ENCODE data around the gene KCNC3. TPM values are rescaled to one million over a fixed set of nuclear protein-coding genes. Genes with fewer than 3 reads are reported as not detected.

KCNC3 gene
- total and polyA plus RNA-seq, 4 donors, result 0.56 to 1.6 (median 1.1) TPM

- Histone ChIP-seq H3K27me3 (ENCODE audit: control insufficient read depth in 4 of 4, insufficient read depth in 4 of 4, low read length in 3 of 4) (peaks cover 0 to 3% (median 0%) of the 10 kb centered on the region in 4 donors), H3K27ac (ENCODE audit: low read depth in 1 of 2, low read length in 2 of 2) (peak overlapping the region in 1 of 2 donors; percentile 23), H3K9ac (ENCODE audit: low read depth in 1 of 2, low read length in 2 of 2) (no peak overlapping the region), H3K9me3 (ENCODE audit: control insufficient read depth in 4 of 4, low read length in 3 of 4) (no peaks in the 10 kb centered on the region), H3K4me3 (ENCODE audit: low read depth in 1 of 3, low read length in 3 of 3) (peak overlapping the region in 2 of 3 donors; percentile 38 to 46), H3K36me3 (ENCODE audit: control insufficient read depth in 4 of 4, insufficient read depth in 3 of 4, low read depth in 1 of 4, low read length in 3 of 4) (no peaks in the 10 kb centered on the region), H3K4me1 (ENCODE audit: control insufficient read depth in 4 of 4, insufficient read depth in 4 of 4, low read length in 3 of 4) (peaks cover 13 to 54% (median 35%) of the 10 kb centered on the region in 4 donors)
- no peak for DNase-seq (ENCODE audit: low spot score)
- no peak for TF ChIP-seq SP1 (IDR thresholded peaks at IDR 0.05)
- TF ChIP-seq TAF1 (conservative IDR thresholded peaks at IDR 0.05), result no peak
- TF ChIP-seq NR2F2 (IDR thresholded peaks at IDR 0.05), result no peak
- no peak for TF ChIP-seq REST (IDR thresholded peaks at IDR 0.05)
- no peak for TF ChIP-seq ZBTB33 (IDR thresholded peaks at IDR 0.05)
- no peak for TF ChIP-seq CTCF (IDR thresholded peaks at IDR 0.05; ENCODE audit: low read depth, low read length, missing input control)
- TF ChIP-seq RXRA (IDR thresholded peaks at IDR 0.05), result no peak
- TF ChIP-seq ATF3 (IDR thresholded peaks at IDR 0.05), result no peak
- TF ChIP-seq MAX (IDR thresholded peaks at IDR 0.05), result no peak
- TF ChIP-seq RAD21 (IDR thresholded peaks at IDR 0.05), result no peak
- TF ChIP-seq FOXA1 (IDR thresholded peaks at IDR 0.05), result no peak
- TF ChIP-seq HNF4G (IDR thresholded peaks at IDR 0.05), result no peak
- TF ChIP-seq JUND (IDR thresholded peaks at IDR 0.05), result no peak
- TF ChIP-seq EGR1 (IDR thresholded peaks at IDR 0.05; ENCODE audit: low read depth in 2 of 2), result no peak
- no peak for TF ChIP-seq GABPA (IDR thresholded peaks at IDR 0.05 in 1 of 2, conservative IDR thresholded peaks at IDR 0.05 in 1 of 2)
- no peak for TF ChIP-seq HNF4A (conservative IDR thresholded peaks at IDR 0.05)
- no peak for TF ChIP-seq FOXA2 (IDR thresholded peaks at IDR 0.05)
- no peak for TF ChIP-seq YY1 (IDR thresholded peaks at IDR 0.05)
- WGBS, result 33% methylated on average over 10 of the region's 10 CpGs
These were observed 2.2 kb upstream of the KCNC3 start for GRCh38 chr19:50331221-50331993.
